ENCODE measurements around the gene PLEKHG3.
A peak's percentile ranks its signal among the peaks of the same experiment; 100 is the strongest.
"Not testable (repeated sequence)": the region's sequence is repeated elsewhere in the genome, so short reads cannot be mapped to it uniquely, and the experiment has no call there.

The PLEKHG3 gene

GRCh38 chr14:64704143-64704742 lies at the start of gene PLEKHG3:
PLEKHG3 (plus strand) TSS chr14:64704424; CDS start chr14:64727632, 23,208 bp downstream.
- no peaks in the 10 kb centered on the region for H3K36me3 Mint-ChIP-seq
- H3K4me3 Mint-ChIP-seq: peak within 1 kb of the TSS; percentile 69
- ATAC-seq: no peak
- peaks cover 66% of the 10 kb centered on the region for H3K27me3 Mint-ChIP-seq
- H3K9me3 Mint-ChIP-seq: no peaks in the 10 kb centered on the region
- peaks cover 37% of the 10 kb centered on the region for H3K4me1 Mint-ChIP-seq
- no peak within 1 kb of the TSS for H3K27ac Mint-ChIP-seq

- H3K27me3 Mint-ChIP-seq: peaks cover 20% of the 10 kb centered on the region
- no peak overlapping the region for H3K27ac Mint-ChIP-seq
- H3K36me3 Mint-ChIP-seq: no peaks in the 10 kb centered on the region
Measured at GRCh38 chr14:64654901-64655300, 49.3 kb upstream of the PLEKHG3 start.

GRCh38 chr14:64656986-64657385 lies 47.2 kb upstream of the PLEKHG3 start:
- H3K27ac Mint-ChIP-seq: no peak overlapping the region
- peaks cover 30% of the 10 kb centered on the region for H3K27me3 Mint-ChIP-seq
- H3K36me3 Mint-ChIP-seq: no peaks in the 10 kb centered on the region
- H3K4me1 Mint-ChIP-seq: peaks cover 17% of the 10 kb centered on the region
- no peaks in the 10 kb centered on the region for H3K9me3 Mint-ChIP-seq
- ATAC-seq: no peak
- H3K4me3 Mint-ChIP-seq: no peak overlapping the region

More at GRCh38 chr14:64654901-64655300, 49.3 kb upstream of the PLEKHG3 start:
- Mint-ChIP-seq H3K4me1 (peaks cover 17% of the 10 kb centered on the region), H3K9me3 (no peaks in the 10 kb centered on the region), H3K4me3 (no peak overlapping the region)
- ATAC-seq: no peak

GRCh38 chr14:64658201-64658600 lies 46.0 kb upstream of the PLEKHG3 start:
- no peaks in the 10 kb centered on the region for H3K36me3 Mint-ChIP-seq

GRCh38 chr14:64658700-64659264 lies 45.4 kb upstream of the PLEKHG3 start:
- not testable (repeated sequence) for ATAC-seq, H3K9me3 Mint-ChIP-seq, H3K27ac Mint-ChIP-seq, H3K4me3 Mint-ChIP-seq, H3K36me3 Mint-ChIP-seq
- Mint-ChIP-seq H3K4me1 (peaks cover 16% of the 10 kb centered on the region), H3K27me3 (peaks cover 41% of the 10 kb centered on the region)

More at GRCh38 chr14:64658201-64658600, 46.0 kb upstream of the PLEKHG3 start:
- Mint-ChIP-seq H3K9me3 (no peaks in the 10 kb centered on the region), H3K27me3 (peaks cover 39% of the 10 kb centered on the region), H3K27ac (no peak overlapping the region), H3K4me3 (no peak overlapping the region), H3K4me1 (peaks cover 17% of the 10 kb centered on the region)
- ATAC-seq: no peak

GRCh38 chr14:64659366-64659765 lies 44.9 kb upstream of the PLEKHG3 start:
- Mint-ChIP-seq H3K27ac (no peak overlapping the region), H3K36me3 (no peaks in the 10 kb centered on the region), H3K4me1 (peaks cover 10% of the 10 kb centered on the region), H3K27me3 (peaks cover 41% of the 10 kb centered on the region), H3K9me3 (no peaks in the 10 kb centered on the region), H3K4me3 (no peak overlapping the region)
- ATAC-seq: no peak

- Mint-ChIP-seq H3K4me3 (no peak overlapping the region), H3K9me3 (peaks cover 2% of the 10 kb centered on the region), H3K4me1 (peaks cover 5% of the 10 kb centered on the region), H3K27ac (no peak overlapping the region), H3K36me3 (no peaks in the 10 kb centered on the region), H3K27me3 (peaks cover 38% of the 10 kb centered on the region)
- ATAC-seq: no peak
Measured at GRCh38 chr14:64663174-64663573, 41.0 kb upstream of the PLEKHG3 start.

- no peak for ATAC-seq
- Mint-ChIP-seq H3K27ac (no peak overlapping the region), H3K4me3 (no peak overlapping the region), H3K36me3 (no peaks in the 10 kb centered on the region), H3K9me3 (peaks cover 5% of the 10 kb centered on the region), H3K27me3 (peaks cover 30% of the 10 kb centered on the region), H3K4me1 (peaks cover 10% of the 10 kb centered on the region)
Measured at GRCh38 chr14:64671591-64671990, 32.6 kb upstream of the PLEKHG3 start.

- peak; percentile 18 for ATAC-seq
- H3K27ac Mint-ChIP-seq: peak overlapping the region; percentile 13
- peaks cover 2% of the 10 kb centered on the region for H3K9me3 Mint-ChIP-seq
- no peaks in the 10 kb centered on the region for H3K36me3 Mint-ChIP-seq
- peaks cover 18% of the 10 kb centered on the region for H3K27me3 Mint-ChIP-seq
- H3K4me3 Mint-ChIP-seq: no peak overlapping the region
- H3K4me1 Mint-ChIP-seq: peaks cover 13% of the 10 kb centered on the region
Measured at GRCh38 chr14:64673316-64673715, 30.9 kb upstream of the PLEKHG3 start.

GRCh38 chr14:64673748-64674147 lies 30.5 kb upstream of the PLEKHG3 start:
- peak; percentile 20 for ATAC-seq
- Mint-ChIP-seq H3K9me3 (peaks cover 2% of the 10 kb centered on the region), H3K27ac (peak overlapping the region; percentile 13), H3K4me3 (no peak overlapping the region), H3K27me3 (peaks cover 18% of the 10 kb centered on the region), H3K36me3 (no peaks in the 10 kb centered on the region), H3K4me1 (peaks cover 13% of the 10 kb centered on the region)

- H3K4me3 Mint-ChIP-seq: no peak overlapping the region
- H3K4me1 Mint-ChIP-seq: peaks cover 13% of the 10 kb centered on the region
- H3K9me3 Mint-ChIP-seq: peaks cover 2% of the 10 kb centered on the region
- ATAC-seq: no peak
- no peak overlapping the region for H3K27ac Mint-ChIP-seq
- H3K36me3 Mint-ChIP-seq: no peaks in the 10 kb centered on the region
- peaks cover 18% of the 10 kb centered on the region for H3K27me3 Mint-ChIP-seq
Measured at GRCh38 chr14:64674829-64675228, 29.4 kb upstream of the PLEKHG3 start.

GRCh38 chr14:64675312-64675711 lies 28.9 kb upstream of the PLEKHG3 start:
- ATAC-seq: no peak
- H3K4me3 Mint-ChIP-seq: no peak overlapping the region
- peaks cover 13% of the 10 kb centered on the region for H3K4me1 Mint-ChIP-seq
- H3K36me3 Mint-ChIP-seq: no peaks in the 10 kb centered on the region
- H3K27me3 Mint-ChIP-seq: peaks cover 18% of the 10 kb centered on the region
- peaks cover 2% of the 10 kb centered on the region for H3K9me3 Mint-ChIP-seq
- H3K27ac Mint-ChIP-seq: no peak overlapping the region

- Mint-ChIP-seq H3K4me3 (no peak overlapping the region), H3K9me3 (peaks cover 2% of the 10 kb centered on the region), H3K27me3 (peaks cover 18% of the 10 kb centered on the region), H3K4me1 (peaks cover 13% of the 10 kb centered on the region), H3K27ac (no peak overlapping the region), H3K36me3 (no peaks in the 10 kb centered on the region)
- ATAC-seq: no peak
Measured at GRCh38 chr14:64676410-64677008, 27.7 kb upstream of the PLEKHG3 start.

GRCh38 chr14:64680013-64680713 lies 24.1 kb upstream of the PLEKHG3 start:
- H3K9me3 Mint-ChIP-seq: no peaks in the 10 kb centered on the region
- H3K27ac Mint-ChIP-seq: no peak overlapping the region
- no peak for ATAC-seq

GRCh38 chr14:64680714-64681065 lies 23.5 kb upstream of the PLEKHG3 start:
- H3K36me3 Mint-ChIP-seq: no peaks in the 10 kb centered on the region

More at GRCh38 chr14:64680013-64680713, 24.1 kb upstream of the PLEKHG3 start:
- Mint-ChIP-seq H3K4me3 (no peak overlapping the region), H3K27me3 (no peaks in the 10 kb centered on the region), H3K36me3 (no peaks in the 10 kb centered on the region), H3K4me1 (peaks cover 7% of the 10 kb centered on the region)

More at GRCh38 chr14:64680714-64681065, 23.5 kb upstream of the PLEKHG3 start:
- no peaks in the 10 kb centered on the region for H3K27me3 Mint-ChIP-seq
- no peak overlapping the region for H3K4me3 Mint-ChIP-seq
- no peaks in the 10 kb centered on the region for H3K9me3 Mint-ChIP-seq
- ATAC-seq: no peak
- no peak overlapping the region for H3K27ac Mint-ChIP-seq
- H3K4me1 Mint-ChIP-seq: peaks cover 7% of the 10 kb centered on the region

Measured in stimulated activated memory B cell treated with anti-CD40 and anti-IgM and Interleukin-4, amounts not matched to agents 10 μg/mL and 1 μg/mL and 100 μg/mL, for 72 hours (primary cell).